ENCODE results near the gene PPFIBP1. TPM values are rescaled to one million over a fixed set of nuclear protein-coding genes. Genes with fewer than 3 reads are reported as not detected.

PPFIBP1 gene
- total RNA-seq, result 100 to 1,000 TPM in 1 of 2 donors, 10 to 100 TPM in 1; 98.5 to 213 TPM
- 28.0 TPM for polyA plus RNA-seq (2013, experiment 1 of 2)
- 25.9 TPM for polyA plus RNA-seq (2013, experiment 2 of 2)
- long read RNA-seq, experiment 1, partial matches to known transcripts, result 2 of 6 reads
- long read RNA-seq, experiment 1, other reads (novel, unspliced or antisense), result 4 of 6 reads
- long read RNA-seq, experiment 2, transcript PPFIBP1-216 (4 exons, 2,805 nt), result minor isoform, 10 of 126 reads
- long read RNA-seq, experiment 2, transcript PPFIBP1-215 (28 exons, 3,208 nt), result major isoform, 30 of 126 reads
- long read RNA-seq, experiment 2, partial matches to known transcripts, result 33 of 126 reads
- long read RNA-seq, experiment 2, other reads (novel, unspliced or antisense), result 52 of 126 reads
- long read RNA-seq, experiment 3, transcript PPFIBP1-215 (28 exons, 3,208 nt), result major isoform, 24 of 248 reads
- long read RNA-seq, experiment 3, partial matches to known transcripts, result 105 of 248 reads
- long read RNA-seq, experiment 3, other reads (novel, unspliced or antisense), result 113 of 248 reads
- long read RNA-seq, experiment 4, partial matches to known transcripts, result 20 of 32 reads
- long read RNA-seq, experiment 4, other reads (novel, unspliced or antisense), result 9 of 32 reads

GRCh38 chr12:27523642-27524493 is at the start of gene PPFIBP1:
Gene PPFIBP1, plus strand, starts transcription at chr12:27524206. Its CDS starts 109,191 bp downstream, at chr12:27633397.
- peak within 1 kb of the TSS; percentile 99 for H3K27ac Mint-ChIP-seq
- WGBS, 2 experiments (ENCODE audit: insufficient coverage in 1 of 2, insufficient read length in 1 of 2), result 0 to 1% methylated on average over 20 to 40 of the region's 41 CpGs

DNA sequence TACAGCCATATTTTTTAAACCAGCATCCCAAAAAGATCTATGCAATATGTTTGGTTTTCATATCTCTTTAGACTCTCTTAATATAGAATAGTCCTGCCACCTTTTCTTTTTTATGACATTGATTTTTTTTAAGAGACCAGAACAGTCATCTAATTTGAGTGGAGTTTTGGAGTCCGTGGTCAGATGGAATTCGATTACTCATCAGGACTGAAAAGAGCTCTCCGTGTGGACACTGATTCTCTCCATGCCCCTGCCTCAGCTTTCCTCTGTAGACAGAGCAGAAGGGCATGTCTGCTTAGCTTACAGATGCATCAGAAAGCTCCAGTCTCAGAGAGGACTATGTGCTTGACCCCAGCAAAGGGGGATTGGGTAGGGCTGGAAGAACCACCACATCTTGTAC is 49.7 kb upstream of the PPFIBP1 start:
- Histone ChIP-seq H3K4me3 (ENCODE audit: low read length) (no peak overlapping the region), H3K4me1 (ENCODE audit: control insufficient read depth, insufficient read depth, low read length) (no peaks in the 10 kb centered on the region), H3K36me3 (ENCODE audit: control insufficient read depth, insufficient read depth, low read length) (no peaks in the 10 kb centered on the region), H3K9ac (ENCODE audit: extremely low read depth, low read length, poor library complexity, severe bottlenecking) (no peak overlapping the region), H3K27ac (ENCODE audit: low read depth, low read length) (no peak overlapping the region), H3K27me3 (ENCODE audit: control insufficient read depth, insufficient read depth, low read length, poor library complexity, severe bottlenecking) (no peaks in the 10 kb centered on the region), H3K9me3 (ENCODE audit: control insufficient read depth, low read length) (peaks cover 25% of the 10 kb centered on the region)
- DNase-seq, result no peak
- Mint-ChIP-seq H3K4me3 (no peak overlapping the region), H3K27ac (no peak overlapping the region), H3K9me3 (peaks cover 30% of the 10 kb centered on the region), H3K27me3 (ENCODE audit: insufficient read depth) (no peaks in the 10 kb centered on the region), H3K4me1 (no peaks in the 10 kb centered on the region), H3K36me3 (ENCODE audit: low read depth) (peaks cover 11% of the 10 kb centered on the region)
- TF ChIP-seq, protein P1, sequence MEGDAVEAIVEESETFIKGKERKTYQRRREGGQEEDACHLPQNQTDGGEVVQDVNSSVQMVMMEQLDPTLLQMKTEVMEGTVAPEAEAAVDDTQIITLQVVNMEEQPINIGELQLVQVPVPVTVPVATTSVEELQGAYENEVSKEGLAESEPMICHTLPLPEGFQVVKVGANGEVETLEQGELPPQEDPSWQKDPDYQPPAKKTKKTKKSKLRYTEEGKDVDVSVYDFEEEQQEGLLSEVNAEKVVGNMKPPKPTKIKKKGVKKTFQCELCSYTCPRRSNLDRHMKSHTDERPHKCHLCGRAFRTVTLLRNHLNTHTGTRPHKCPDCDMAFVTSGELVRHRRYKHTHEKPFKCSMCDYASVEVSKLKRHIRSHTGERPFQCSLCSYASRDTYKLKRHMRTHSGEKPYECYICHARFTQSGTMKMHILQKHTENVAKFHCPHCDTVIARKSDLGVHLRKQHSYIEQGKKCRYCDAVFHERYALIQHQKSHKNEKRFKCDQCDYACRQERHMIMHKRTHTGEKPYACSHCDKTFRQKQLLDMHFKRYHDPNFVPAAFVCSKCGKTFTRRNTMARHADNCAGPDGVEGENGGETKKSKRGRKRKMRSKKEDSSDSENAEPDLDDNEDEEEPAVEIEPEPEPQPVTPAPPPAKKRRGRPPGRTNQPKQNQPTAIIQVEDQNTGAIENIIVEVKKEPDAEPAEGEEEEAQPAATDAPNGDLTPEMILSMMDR (conservative IDR thresholded peaks at IDR 0.05), result no peak
- WGBS, 2 experiments (ENCODE audit: insufficient coverage in 1 of 2, insufficient read length in 1 of 2), result 74 to 87% methylated on average over 3 of the region's 3 CpGs

More at GRCh38 chr12:27523642-27524493, at the start of gene PPFIBP1:
- peaks cover 14% of the 10 kb centered on the region for H3K36me3 Mint-ChIP-seq (ENCODE audit: low read depth)
- Histone ChIP-seq H3K9me3 (ENCODE audit: control insufficient read depth, low read length) (no peaks in the 10 kb centered on the region), H3K4me3 (ENCODE audit: low read length) (peak within 1 kb of the TSS; percentile 93), H3K9ac (ENCODE audit: extremely low read depth, low read length, poor library complexity, severe bottlenecking) (peak within 1 kb of the TSS; percentile 86), H3K27me3 (ENCODE audit: control insufficient read depth, insufficient read depth, low read length, poor library complexity, severe bottlenecking) (no peaks in the 10 kb centered on the region), H3K36me3 (ENCODE audit: control insufficient read depth, insufficient read depth, low read length) (peaks cover 9% of the 10 kb centered on the region), H3K4me1 (ENCODE audit: control insufficient read depth, insufficient read depth, low read length) (peaks cover 15% of the 10 kb centered on the region), H3K27ac (ENCODE audit: low read depth, low read length) (peak within 1 kb of the TSS; percentile 78)
- no peaks in the 10 kb centered on the region for H3K9me3 Mint-ChIP-seq
- peaks cover 48% of the 10 kb centered on the region for H3K4me1 Mint-ChIP-seq
- TF ChIP-seq, protein P1 (conservative IDR thresholded peaks at IDR 0.05), result peak; percentile 60
- DNase-seq, result peak; percentile 100
- no peaks in the 10 kb centered on the region for H3K27me3 Mint-ChIP-seq (ENCODE audit: insufficient read depth)
- H3K4me3 Mint-ChIP-seq, result peak within 1 kb of the TSS; percentile 87

GRCh38 chr12:27477049-27477448 is 47.0 kb upstream of the PPFIBP1 start:
- TF ChIP-seq, protein P1 (conservative IDR thresholded peaks at IDR 0.05), result no peak
- DNase-seq, result no peak
- Mint-ChIP-seq H3K9me3 (peaks cover 32% of the 10 kb centered on the region), H3K4me1 (no peaks in the 10 kb centered on the region), H3K27ac (no peak overlapping the region), H3K4me3 (no peak overlapping the region), H3K27me3 (ENCODE audit: insufficient read depth) (no peaks in the 10 kb centered on the region), H3K36me3 (ENCODE audit: low read depth) (peaks cover 11% of the 10 kb centered on the region)
- Histone ChIP-seq H3K4me1 (ENCODE audit: control insufficient read depth, insufficient read depth, low read length) (no peaks in the 10 kb centered on the region), H3K9me3 (ENCODE audit: control insufficient read depth, low read length) (peaks cover 25% of the 10 kb centered on the region), H3K4me3 (ENCODE audit: low read length) (no peak overlapping the region), H3K27me3 (ENCODE audit: control insufficient read depth, insufficient read depth, low read length, poor library complexity, severe bottlenecking) (no peaks in the 10 kb centered on the region), H3K9ac (ENCODE audit: extremely low read depth, low read length, poor library complexity, severe bottlenecking) (no peak overlapping the region), H3K36me3 (ENCODE audit: control insufficient read depth, insufficient read depth, low read length) (no peaks in the 10 kb centered on the region), H3K27ac (ENCODE audit: low read depth, low read length) (no peak overlapping the region)
